ENCODE results near the gene FAF1. TPM values are rescaled to one million over a fixed set of nuclear protein-coding genes. Genes with fewer than 3 reads are reported as not detected.

FAF1 gene
- total and polyA plus RNA-seq, 7 donors = 27.5 to 59.3 (median 53.9) TPM

- Histone ChIP-seq H3K27me3 (no peaks in the 10 kb centered on the region), H3K36me3 (no peaks in the 10 kb centered on the region), H3K4me3 (no peak overlapping the region), H3K27ac (no peak overlapping the region), H3K9me3 (no peaks in the 10 kb centered on the region), H3K4me1 (peaks cover 0 to 4% (median 0%) of the 10 kb centered on the region in 4 donors)
- WGBS, 2 donors = 98 to 99% methylated on average over 3 of the region's 3 CpGs
- intact Hi-C loops (cut with DNase I) = no loop called here
- DNase-seq = no peak
- no peak for TF ChIP-seq CTCF (IDR thresholded peaks at IDR 0.05)
- TF ChIP-seq POLR2A (IDR thresholded peaks at IDR 0.05) = no peak
- no peak for TF ChIP-seq POLR2AphosphoS5 (IDR thresholded peaks at IDR 0.05)
- TF ChIP-seq EP300 (IDR thresholded peaks at IDR 0.05) = no peak
Observed at GRCh38 chr1:50808296-50808695, 151.8 kb downstream of the FAF1 start.

- Histone ChIP-seq H3K9me3 (no peaks in the 10 kb centered on the region), H3K4me3 (no peak overlapping the region), H3K27ac (no peak overlapping the region), H3K4me1 (peaks cover 0 to 14% (median 8%) of the 10 kb centered on the region in 4 donors), H3K27me3 (no peaks in the 10 kb centered on the region), H3K36me3 (no peaks in the 10 kb centered on the region)
- DNase-seq = no peak
- intact Hi-C loops (cut with DNase I) = no loop called here
- no peak for TF ChIP-seq POLR2AphosphoS5 (IDR thresholded peaks at IDR 0.05)
- TF ChIP-seq EP300 (IDR thresholded peaks at IDR 0.05) = no peak
- no peak for TF ChIP-seq CTCF (IDR thresholded peaks at IDR 0.05)
- no peak for TF ChIP-seq POLR2A (IDR thresholded peaks at IDR 0.05)
- 88 to 94% methylated on average over 2 of the region's 2 CpGs for WGBS, 2 donors
Observed at GRCh38 chr1:50796272-50796671, 163.8 kb downstream of the FAF1 start.

GRCh38 chr1:50793521-50793920, 166.5 kb downstream of the FAF1 start:
- no peak for DNase-seq
- intact Hi-C loops (cut with DNase I) = no loop called here
- Histone ChIP-seq H3K36me3 (no peaks in the 10 kb centered on the region), H3K4me1 (peaks cover 0 to 9% (median 3%) of the 10 kb centered on the region in 4 donors), H3K27me3 (no peaks in the 10 kb centered on the region), H3K27ac (no peak overlapping the region), H3K9me3 (no peaks in the 10 kb centered on the region), H3K4me3 (no peak overlapping the region)
- WGBS, 2 donors = 96% methylated on average over 6 of the region's 6 CpGs
- TF ChIP-seq POLR2A (IDR thresholded peaks at IDR 0.05) = no peak

GRCh38 chr1:50787266-50787665, 172.8 kb downstream of the FAF1 start:
- intact Hi-C loops (cut with DNase I) = loop anchor here (5.0 kb wide), 1 partner anchor 180 kb away; no protein-coding TSS in a partner anchor
- TF ChIP-seq POLR2A (IDR thresholded peaks at IDR 0.05) = no peak
- no peak for TF ChIP-seq CTCF (IDR thresholded peaks at IDR 0.05)
- peak; percentile 59 to 92 (median 78) for TF ChIP-seq POLR2AphosphoS5 (IDR thresholded peaks at IDR 0.05)
- TF ChIP-seq EP300 (IDR thresholded peaks at IDR 0.05) = peak in 3 of 4 donors; percentile 50 to 97 (median 86)
- Histone ChIP-seq H3K4me3 (no peak overlapping the region), H3K27me3 (no peaks in the 10 kb centered on the region), H3K27ac (peak overlapping the region in 3 of 4 donors; percentile 27 to 57 (median 30)), H3K4me1 (peaks cover 0 to 17% (median 9%) of the 10 kb centered on the region in 4 donors), H3K36me3 (no peaks in the 10 kb centered on the region), H3K9me3 (no peaks in the 10 kb centered on the region)
- WGBS, 2 donors = 88 to 95% methylated on average over 3 of the region's 3 CpGs
- no peak for DNase-seq

GRCh38 chr1:50783286-50783685, 176.8 kb downstream of the FAF1 start:
- Histone ChIP-seq H3K9me3 (no peaks in the 10 kb centered on the region), H3K4me3 (peak overlapping the region in 1 of 4 donors; percentile 2), H3K27ac (no peak overlapping the region), H3K27me3 (no peaks in the 10 kb centered on the region), H3K36me3 (peaks cover 0 to 13% (median 3%) of the 10 kb centered on the region in 4 donors), H3K4me1 (peaks cover 0 to 17% (median 9%) of the 10 kb centered on the region in 4 donors)
- TF ChIP-seq EP300 (IDR thresholded peaks at IDR 0.05) = no peak
- TF ChIP-seq POLR2A (IDR thresholded peaks at IDR 0.05) = no peak
- TF ChIP-seq CTCF (IDR thresholded peaks at IDR 0.05) = no peak
- TF ChIP-seq POLR2AphosphoS5 (IDR thresholded peaks at IDR 0.05) = no peak
- no peak for DNase-seq
- intact Hi-C loops (cut with DNase I) = no loop called here
- WGBS, 2 donors = 89 to 90% methylated on average over 9 of the region's 9 CpGs
